ENCODE results near the gene NKAIN2. TPM values are rescaled to one million over a fixed set of nuclear protein-coding genes. Genes with fewer than 3 reads are reported as not detected.

Gene NKAIN2
- total and polyA plus RNA-seq, 2 donors (not counting 3 experiments of a cell fraction or from before 2014, with no cell fraction given), result 0.03 TPM; not detected in 1

DNA sequence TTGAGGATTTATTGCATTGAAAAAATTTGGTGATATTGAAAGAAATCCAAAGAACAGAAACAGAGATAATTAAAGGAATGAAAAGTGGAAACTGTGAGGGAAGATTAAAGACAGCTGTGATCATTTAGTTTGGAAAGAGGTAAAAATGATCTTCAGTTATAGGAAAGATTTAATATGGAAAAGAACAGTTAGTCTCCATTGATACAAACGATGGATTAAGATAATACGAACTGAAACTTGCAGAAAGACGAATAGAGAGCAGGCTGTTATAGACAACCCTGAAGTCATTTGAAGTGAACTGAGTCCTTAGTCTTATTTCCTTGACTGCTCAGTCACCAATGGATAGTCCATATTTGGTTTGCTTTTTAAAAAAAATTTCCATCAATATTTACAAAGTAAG is 360.0 kb downstream of the NKAIN2 start:
- ChIA-PET CTCF (no interaction called here), POLR2A (no interaction called here)
- no peak overlapping the region for H3K4me3 ChIP-seq (replicated peaks in 1 of 3; ENCODE audit: insufficient read depth in 1 of 3, low read depth in 1 of 3, low read length in 3 of 3)
- no peak overlapping the region for H3K9ac ChIP-seq (replicated peaks; ENCODE audit: extremely low read depth, insufficient read depth, low read length)
- no peak for DNase-seq (ENCODE audit: low read depth, low spot score)
- H4K20me1 ChIP-seq (replicated peaks; ENCODE audit: control insufficient read depth, extremely low read depth, insufficient read depth, low read length), result no peaks in the 10 kb centered on the region
- no peaks in the 10 kb centered on the region for H3K27me3 ChIP-seq (ENCODE audit: control insufficient read depth in 2 of 2, insufficient read depth in 2 of 2, low read length in 2 of 2)
- TF ChIP-seq, protein P1, sequence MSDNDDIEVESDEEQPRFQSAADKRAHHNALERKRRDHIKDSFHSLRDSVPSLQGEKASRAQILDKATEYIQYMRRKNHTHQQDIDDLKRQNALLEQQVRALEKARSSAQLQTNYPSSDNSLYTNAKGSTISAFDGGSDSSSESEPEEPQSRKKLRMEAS (IDR thresholded peaks at IDR 0.05; ENCODE audit: insufficient read depth, insufficient read length), result no peak
- TF ChIP-seq GATA2 (IDR thresholded peaks at IDR 0.05; ENCODE audit: insufficient read depth, insufficient read length, low read depth, low read length), result no peak
- TF ChIP-seq POLR2A (IDR thresholded peaks at IDR 0.05; ENCODE audit: low read depth, low read length), result no peak
- no peak for TF ChIP-seq JUN (IDR thresholded peaks at IDR 0.05; ENCODE audit: borderline replicate concordance, insufficient read depth, insufficient read length, low read depth)
- no peak for TF ChIP-seq POLR2AphosphoS5 (IDR thresholded peaks at IDR 0.05; ENCODE audit: insufficient read depth, low read depth, low read length)
- TF ChIP-seq MYC (IDR thresholded peaks at IDR 0.05; ENCODE audit: low read depth, low read length), result no peak
- TF ChIP-seq CTCF (IDR thresholded peaks at IDR 0.05; ENCODE audit: extremely low read depth in 1 of 2, insufficient read depth in 1 of 2, low read depth in 1 of 2, low read length in 2 of 2), result no peak
- no peak for TF ChIP-seq FOS (IDR thresholded peaks at IDR 0.05; ENCODE audit: borderline replicate concordance, insufficient read depth, low read length)
- no peak for TF ChIP-seq EZH2 (IDR thresholded peaks at IDR 0.05; ENCODE audit: borderline replicate concordance, low read depth, low read length, severe bottlenecking)
- H3K27ac ChIP-seq (ENCODE audit: insufficient read depth, low read depth, low read length), result no peak overlapping the region
- no peaks in the 10 kb centered on the region for H3K79me2 ChIP-seq (ENCODE audit: control insufficient read depth, insufficient read depth, low read length)
- no TSS peak for BruUV-seq (replicated peaks)
- H3K4me1 ChIP-seq (ENCODE audit: control insufficient read depth, extremely low read depth, insufficient read depth, low read length), result no peaks in the 10 kb centered on the region
- H3K9me1 ChIP-seq (replicated peaks; ENCODE audit: control insufficient read depth, extremely low read depth, insufficient read depth, low read length), result no peaks in the 10 kb centered on the region
- intact Hi-C loops (cut with micrococcal nuclease) (no loop called here), dilution Hi-C loops (cut with MboI; ENCODE audit: extremely low pct_ligation_motif_present, low sequenced_read_pairs) (no loop called here)
- no peaks in the 10 kb centered on the region for H3K36me3 ChIP-seq (ENCODE audit: control insufficient read depth in 2 of 2, extremely low read depth in 1 of 2, insufficient read depth in 2 of 2, low read length in 2 of 2)
- H3K9me3 ChIP-seq (replicated peaks; ENCODE audit: control insufficient read depth, insufficient read depth, low read length), result no peaks in the 10 kb centered on the region
- FAIRE-seq, result no peak
- H3K4me2 ChIP-seq (ENCODE audit: insufficient read depth, low read length), result no peak overlapping the region
- no peak overlapping the region for H2AFZ ChIP-seq (ENCODE audit: low read depth, low read length)
